Osteoblast (primary cell): ENCODE results near the gene HLA-DQB2. TPM values are rescaled to one million over a fixed set of nuclear protein-coding genes. Genes with fewer than 3 reads are reported as not detected.

Experiments
- DNase-seq: peaks from one replicate; pipeline ENCODE4 v3.0.0; 2011; ENCODE audit warnings: low spot score, mixed read lengths; ENCODE audit not compliant: insufficient read length; ENCODE audit errors: missing footprints
- H2AFZ ChIP-seq: 2 replicates; pipeline ENCODE4 v1.6.0; 2011; ENCODE audit warnings: mild to moderate bottlenecking, low read length
- H3K27ac ChIP-seq: 2 replicates; pipeline ENCODE4 v1.5.1; 2011; ENCODE audit warnings: mild to moderate bottlenecking, low read depth, low read length, moderate library complexity
- H3K27me3 ChIP-seq: 2 replicates; pipeline ENCODE4 v1.6.0; 2012; ENCODE audit warnings: mild to moderate bottlenecking, control low read depth, inconsistent platforms, low read length, moderate library complexity; ENCODE audit not compliant: insufficient read depth
- H3K36me3 ChIP-seq: 2 replicates; pipeline ENCODE4 v1.5.1; 2011; ENCODE audit warnings: mild to moderate bottlenecking, low read length, control low read depth, moderate library complexity; ENCODE audit not compliant: insufficient read depth
- H3K4me1 ChIP-seq: 2 replicates; pipeline ENCODE4 v1.5.1; 2011; ENCODE audit warnings: mild to moderate bottlenecking, low read length, control low read depth, moderate library complexity; ENCODE audit not compliant: insufficient read depth
- H3K4me2 ChIP-seq: 2 replicates; pipeline ENCODE4 v1.6.0; 2011; ENCODE audit warnings: mild to moderate bottlenecking, low read length; ENCODE audit not compliant: insufficient read depth
- H3K4me3 ChIP-seq: fragments of 200-600 bp; sonication (generic); 3 replicates; pipeline ENCODE4 v1.5.1; 2012; ENCODE audit warnings: mild to moderate bottlenecking, low read length, inconsistent platforms; ENCODE audit not compliant: insufficient read depth
- H3K79me2 ChIP-seq: 2 replicates; pipeline ENCODE4 v1.6.0; 2012; ENCODE audit warnings: mild to moderate bottlenecking, low read length, control low read depth, inconsistent platforms; ENCODE audit not compliant: insufficient read depth
- H3K9me3 ChIP-seq: 2 replicates; pipeline ENCODE4 v1.5.1; 2011; ENCODE audit warnings: low read depth, low read length, control low read depth
- H4K20me1 ChIP-seq: 2 replicates; pipeline ENCODE4 v1.6.0; 2012; ENCODE audit warnings: mild to moderate bottlenecking, low read length, control low read depth; ENCODE audit not compliant: insufficient read depth
- total RNA-seq: library from RNA; depleted of rRNA; stranded (reverse); fragments of >200 nt; gene quantifications from 2 replicates; pipeline ENCODE4 v1.2.3, GENCODE V29; 2012
- TF ChIP-seq, protein P1 (sequence below): IDR thresholded peaks from 2 replicates; pipeline ENCODE4 v1.5.1; 2011; ENCODE audit warnings: mild to moderate bottlenecking, low read depth, low read length, moderate library complexity; ENCODE audit errors: extremely low read depth

Gene HLA-DQB2
- total RNA-seq, 1 donor: not detected

DNA sequence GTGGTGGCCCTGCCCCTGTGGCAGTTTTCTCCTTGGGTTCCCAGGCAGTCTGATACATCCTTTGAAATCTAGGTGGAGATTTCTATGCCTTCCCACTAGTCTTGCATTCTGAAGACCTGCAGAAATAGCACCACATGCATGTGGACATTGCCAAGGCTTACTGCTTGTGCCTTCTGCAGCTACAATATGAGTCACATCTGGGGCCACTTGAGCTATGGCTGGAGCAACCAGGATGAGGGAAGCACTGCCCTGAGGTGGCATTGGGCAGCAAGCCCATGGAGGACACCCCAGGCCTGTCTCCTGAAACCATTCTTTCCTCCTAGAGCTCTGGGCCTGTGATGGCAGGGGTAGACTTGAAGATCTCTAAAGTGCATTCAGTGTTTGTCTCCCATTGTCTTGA, 15.7 kb upstream of the HLA-DQB2 start:
- H2AFZ ChIP-seq: no peak overlapping the region
- no peak for DNase-seq
- no peaks in the 10 kb centered on the region for H3K79me2 ChIP-seq
- H3K4me2 ChIP-seq: no peak overlapping the region
- no peaks in the 10 kb centered on the region for H4K20me1 ChIP-seq
- H3K27ac ChIP-seq: no peak overlapping the region
- no peaks in the 10 kb centered on the region for H3K36me3 ChIP-seq
- H3K9me3 ChIP-seq: no peaks in the 10 kb centered on the region
- H3K27me3 ChIP-seq: peaks cover 10% of the 10 kb centered on the region
- no peak overlapping the region for H3K4me3 ChIP-seq
- TF ChIP-seq, protein P1, sequence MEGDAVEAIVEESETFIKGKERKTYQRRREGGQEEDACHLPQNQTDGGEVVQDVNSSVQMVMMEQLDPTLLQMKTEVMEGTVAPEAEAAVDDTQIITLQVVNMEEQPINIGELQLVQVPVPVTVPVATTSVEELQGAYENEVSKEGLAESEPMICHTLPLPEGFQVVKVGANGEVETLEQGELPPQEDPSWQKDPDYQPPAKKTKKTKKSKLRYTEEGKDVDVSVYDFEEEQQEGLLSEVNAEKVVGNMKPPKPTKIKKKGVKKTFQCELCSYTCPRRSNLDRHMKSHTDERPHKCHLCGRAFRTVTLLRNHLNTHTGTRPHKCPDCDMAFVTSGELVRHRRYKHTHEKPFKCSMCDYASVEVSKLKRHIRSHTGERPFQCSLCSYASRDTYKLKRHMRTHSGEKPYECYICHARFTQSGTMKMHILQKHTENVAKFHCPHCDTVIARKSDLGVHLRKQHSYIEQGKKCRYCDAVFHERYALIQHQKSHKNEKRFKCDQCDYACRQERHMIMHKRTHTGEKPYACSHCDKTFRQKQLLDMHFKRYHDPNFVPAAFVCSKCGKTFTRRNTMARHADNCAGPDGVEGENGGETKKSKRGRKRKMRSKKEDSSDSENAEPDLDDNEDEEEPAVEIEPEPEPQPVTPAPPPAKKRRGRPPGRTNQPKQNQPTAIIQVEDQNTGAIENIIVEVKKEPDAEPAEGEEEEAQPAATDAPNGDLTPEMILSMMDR: no peak
- no peaks in the 10 kb centered on the region for H3K4me1 ChIP-seq

DNA sequence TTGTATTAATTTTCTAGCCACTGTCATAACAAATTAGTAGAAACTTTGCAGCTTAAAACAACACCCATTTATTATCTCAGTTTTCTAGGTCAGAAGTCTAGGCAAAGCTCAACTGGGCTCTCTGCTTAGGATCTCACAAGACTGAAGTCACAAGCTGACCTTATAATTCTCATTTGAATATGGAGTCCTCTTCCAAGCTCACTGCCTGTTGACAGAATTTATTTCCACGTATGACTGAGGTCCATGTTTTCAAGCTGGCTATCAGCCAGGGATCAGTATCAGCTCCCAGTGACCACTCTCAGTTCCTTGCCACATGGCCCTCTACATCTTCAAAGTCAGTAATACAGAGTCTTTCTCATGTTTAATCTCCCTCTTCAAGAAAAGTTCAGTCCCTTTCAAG, 11.7 kb upstream of the HLA-DQB2 start:
- no peaks in the 10 kb centered on the region for H3K4me1 ChIP-seq
- no peak overlapping the region for H2AFZ ChIP-seq

DNA sequence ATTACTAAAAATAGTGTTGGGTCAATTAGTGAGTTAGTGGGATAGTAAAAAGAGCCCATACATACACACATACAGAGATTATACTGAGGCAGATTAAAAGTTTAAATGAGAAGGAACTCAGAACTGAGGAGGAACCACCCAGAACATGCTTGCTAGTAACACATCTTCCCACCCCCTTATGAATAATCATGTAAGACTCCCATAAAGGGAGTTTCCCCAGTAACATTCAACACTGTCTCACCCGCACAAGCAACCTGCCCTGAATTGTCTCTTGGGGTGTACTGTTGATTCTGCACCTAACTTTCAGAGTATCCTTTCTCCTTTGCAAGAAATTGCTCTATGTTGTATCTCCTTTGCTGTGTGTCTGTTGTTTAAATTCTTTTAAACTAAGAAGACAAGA, 11.1 kb upstream of the HLA-DQB2 start:
- H3K4me1 ChIP-seq: no peaks in the 10 kb centered on the region
- TF ChIP-seq, protein P1: no peak
- H3K79me2 ChIP-seq: no peaks in the 10 kb centered on the region
- H4K20me1 ChIP-seq: no peaks in the 10 kb centered on the region
- H3K27me3 ChIP-seq: peaks cover 3% of the 10 kb centered on the region
- no peaks in the 10 kb centered on the region for H3K9me3 ChIP-seq
- no peak overlapping the region for H3K4me2 ChIP-seq
- no peak overlapping the region for H3K4me3 ChIP-seq
- no peak overlapping the region for H3K27ac ChIP-seq
- DNase-seq: no peak
- no peak overlapping the region for H2AFZ ChIP-seq
- no peaks in the 10 kb centered on the region for H3K36me3 ChIP-seq

More for the DNA sequence above, 11.7 kb upstream of the HLA-DQB2 start:
- DNase-seq: no peak
- Histone ChIP-seq H3K36me3 (no peaks in the 10 kb centered on the region), H3K4me2 (no peak overlapping the region), H3K27me3 (peaks cover 3% of the 10 kb centered on the region), H3K9me3 (no peaks in the 10 kb centered on the region), H3K4me3 (no peak overlapping the region), H3K79me2 (no peaks in the 10 kb centered on the region), H3K27ac (no peak overlapping the region), H4K20me1 (no peaks in the 10 kb centered on the region)
- TF ChIP-seq, protein P1: no peak

DNA sequence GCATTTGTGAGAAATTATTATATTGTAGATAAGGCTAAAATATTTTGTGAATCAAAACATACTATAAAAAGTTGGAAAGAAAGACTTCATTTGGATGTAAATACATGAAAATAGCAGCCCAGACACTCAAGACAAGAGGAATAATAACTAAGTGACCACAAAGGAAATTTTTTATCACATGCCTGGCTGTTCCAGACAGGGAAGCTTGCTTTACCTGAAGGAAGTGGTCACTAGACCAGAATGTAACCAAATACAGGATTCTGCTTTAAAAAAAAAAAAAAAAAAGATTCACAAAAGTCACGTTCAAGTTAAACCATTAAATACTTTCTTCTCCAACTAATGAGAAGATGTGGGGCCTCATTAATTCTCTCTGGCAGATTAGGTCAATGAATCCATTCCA, 9.3 kb upstream of the HLA-DQB2 start:
- H4K20me1 ChIP-seq: no peaks in the 10 kb centered on the region
- H3K4me2 ChIP-seq: no peak overlapping the region
- TF ChIP-seq, protein P1: no peak
- no peaks in the 10 kb centered on the region for H3K36me3 ChIP-seq
- no peak overlapping the region for H3K27ac ChIP-seq
- H3K27me3 ChIP-seq: no peaks in the 10 kb centered on the region
- no peak for DNase-seq
- no peaks in the 10 kb centered on the region for H3K4me1 ChIP-seq
- H3K4me3 ChIP-seq: no peak overlapping the region
- H3K9me3 ChIP-seq: no peaks in the 10 kb centered on the region
- no peak overlapping the region for H2AFZ ChIP-seq
- H3K79me2 ChIP-seq: no peaks in the 10 kb centered on the region
